ENCODE results near the gene ATG2B. TPM values are rescaled to one million over a fixed set of nuclear protein-coding genes. Genes with fewer than 3 reads are reported as not detected.

The ATG2B gene
- total and polyA plus RNA-seq, 10 of the 15 experiments (the other 5 are each of a cell fraction or from before 2014, with no cell fraction given), result 0.84 to 15.4 (median 9.9) TPM

- Histone ChIP-seq H3K9me3 (replicated peaks; ENCODE audit: control insufficient read depth, insufficient read depth, low read length) (no peaks in the 10 kb centered on the region), H3K4me3 (no peak overlapping the region), H3K79me2 (ENCODE audit: control insufficient read depth, insufficient read depth, low read length) (no peaks in the 10 kb centered on the region), H3K36me3 (ENCODE audit: control insufficient read depth in 2 of 2, insufficient read depth in 2 of 2, low read length in 1 of 2) (no peaks in the 10 kb centered on the region), H3K9ac (ENCODE audit: control insufficient read depth, insufficient read depth, low read length) (no peak overlapping the region), H3K27me3 (replicated peaks in 1 of 2; ENCODE audit: control insufficient read depth in 2 of 2, insufficient read depth in 2 of 2, low read length in 1 of 2) (peaks cover 2 to 5% of the 10 kb centered on the region in 2 experiments; a peak in 3 of 4 replicates), H4K20me1 (ENCODE audit: control insufficient read depth, insufficient read depth) (no peaks in the 10 kb centered on the region), H3K27ac (ENCODE audit: control insufficient read depth, insufficient read depth) (no peak overlapping the region), H3K4me2 (ENCODE audit: control insufficient read depth, insufficient read depth) (no peak overlapping the region), H2AFZ (ENCODE audit: control insufficient read depth, low read depth, low read length) (no peak overlapping the region), H3K4me1 (ENCODE audit: control insufficient read depth, insufficient read depth, low read length) (no peaks in the 10 kb centered on the region)
- in situ Hi-C loops (cut with MboI), result no loop called here
- intact Hi-C loops (cut with micrococcal nuclease; ENCODE audit: unreplicated experiment), result no loop called here
- DNase-seq (ENCODE audit: low read depth, low spot score) (no peak), ATAC-seq (no peak), FAIRE-seq (no peak)
- WGBS (ENCODE audit: insufficient coverage, insufficient replicate concordance, low lambda C conversion rate, missing lambda C conversion rate), result 63% methylated on average over 20 of the region's 20 CpGs
- BruUV-seq (replicated peaks), result no TSS peak
- SMC1A ChIA-PET (ENCODE audit: uncharacterized antibody, unreplicated experiment), result no interaction called here
- RAD21 ChIA-PET (ENCODE audit: unreplicated experiment), result no interaction called here
- CTCF ChIA-PET, result interaction anchor here (4.1 kb wide), 1 partner anchor 11 kb away, joined by 20 read pairs; no protein-coding TSS in a partner anchor
- POLR2A ChIA-PET, result interaction anchor here (0.5 kb wide), 1 partner anchor 277 kb away, joined by 3 read pairs; no protein-coding TSS in a partner anchor
- TF ChIP-seq ZZZ3 (IDR thresholded peaks at IDR 0.05; ENCODE audit: control insufficient read depth, insufficient read length, low read depth) (no peak), TARDBP (IDR thresholded peaks at IDR 0.05; ENCODE audit: borderline replicate concordance) (no peak), MEF2A (IDR thresholded peaks at IDR 0.05; ENCODE audit: insufficient read depth, low read depth, low read length) (no peak), SPI1 (IDR thresholded peaks at IDR 0.05; ENCODE audit: borderline replicate concordance, insufficient read depth, low read depth, low read length) (peak; percentile 42; the same call in 1 of the 2 replicates), PML (IDR thresholded peaks at IDR 0.05; ENCODE audit: low read length) (no peak), PBX3 (IDR thresholded peaks at IDR 0.05; ENCODE audit: insufficient replicate concordance, low read depth, low read length) (no peak), POLR2A (IDR thresholded peaks at IDR 0.05; ENCODE audit: low read depth, low read length) (no peak), KDM1A (IDR thresholded peaks at IDR 0.05; ENCODE audit: borderline replicate concordance) (no peak), BRCA1 (IDR thresholded peaks at IDR 0.05; ENCODE audit: low read depth, low read length) (no peak), ZNF274 (IDR thresholded peaks at IDR 0.05; ENCODE audit: insufficient read depth, insufficient read length) (no peak), IRF3 (IDR thresholded peaks at IDR 0.05) (no peak), PKNOX1 (IDR thresholded peaks at IDR 0.05) (no peak), E2F8 (IDR thresholded peaks at IDR 0.05; ENCODE audit: low read depth, partially characterized antibody) (no peak)
Observed at GRCh38 chr14:96263347-96264199, 99.6 kb downstream of the ATG2B start.
